ENCODE results near the gene WNT1.
A peak's percentile ranks its signal among the peaks of the same experiment; 100 is the strongest.

DNA sequence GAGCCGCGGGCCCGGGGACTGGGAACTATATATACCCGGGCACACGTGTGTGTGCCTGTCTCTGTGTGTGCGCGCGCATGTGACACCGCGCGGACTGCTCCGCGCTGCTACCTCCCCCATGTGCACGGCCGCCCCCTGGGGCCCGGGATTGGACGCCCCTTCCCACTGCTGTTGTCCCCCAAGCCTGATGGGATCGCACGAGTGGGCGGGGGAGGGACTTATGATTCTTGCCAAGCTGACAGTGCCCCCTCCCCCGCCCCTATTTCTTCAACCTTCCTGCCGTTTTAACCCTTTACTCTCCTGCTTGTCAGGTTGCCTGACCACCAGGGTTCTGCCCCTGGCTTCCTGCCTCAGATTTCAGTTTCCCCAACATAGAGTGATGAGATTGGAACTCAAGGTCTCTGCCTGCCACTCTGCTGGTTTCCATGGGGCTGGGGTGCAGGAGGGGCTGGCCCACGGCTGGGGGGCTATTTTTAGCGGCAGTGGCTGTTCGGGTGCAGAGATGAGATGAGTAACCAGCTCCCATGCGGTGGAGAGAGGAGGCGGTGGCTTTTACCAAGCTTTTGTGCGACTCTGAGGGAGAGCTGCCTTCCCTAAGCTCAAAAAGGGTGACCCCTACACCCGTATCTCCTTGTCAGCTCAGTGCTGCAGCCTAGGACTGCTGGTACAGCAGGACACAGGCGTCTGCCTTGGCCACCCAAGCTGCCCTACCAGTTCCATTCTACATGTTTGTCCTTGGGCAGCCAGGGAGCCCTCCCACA lies 21.4 kb downstream of the WNT1 start, which contains the start of gene DDN:
- TF ChIP-seq, protein P1, sequence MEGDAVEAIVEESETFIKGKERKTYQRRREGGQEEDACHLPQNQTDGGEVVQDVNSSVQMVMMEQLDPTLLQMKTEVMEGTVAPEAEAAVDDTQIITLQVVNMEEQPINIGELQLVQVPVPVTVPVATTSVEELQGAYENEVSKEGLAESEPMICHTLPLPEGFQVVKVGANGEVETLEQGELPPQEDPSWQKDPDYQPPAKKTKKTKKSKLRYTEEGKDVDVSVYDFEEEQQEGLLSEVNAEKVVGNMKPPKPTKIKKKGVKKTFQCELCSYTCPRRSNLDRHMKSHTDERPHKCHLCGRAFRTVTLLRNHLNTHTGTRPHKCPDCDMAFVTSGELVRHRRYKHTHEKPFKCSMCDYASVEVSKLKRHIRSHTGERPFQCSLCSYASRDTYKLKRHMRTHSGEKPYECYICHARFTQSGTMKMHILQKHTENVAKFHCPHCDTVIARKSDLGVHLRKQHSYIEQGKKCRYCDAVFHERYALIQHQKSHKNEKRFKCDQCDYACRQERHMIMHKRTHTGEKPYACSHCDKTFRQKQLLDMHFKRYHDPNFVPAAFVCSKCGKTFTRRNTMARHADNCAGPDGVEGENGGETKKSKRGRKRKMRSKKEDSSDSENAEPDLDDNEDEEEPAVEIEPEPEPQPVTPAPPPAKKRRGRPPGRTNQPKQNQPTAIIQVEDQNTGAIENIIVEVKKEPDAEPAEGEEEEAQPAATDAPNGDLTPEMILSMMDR (IDR thresholded peaks at IDR 0.05; ENCODE audit: low read length): peak; percentile 32; the same call in 1 of the 2 replicates
- TF ChIP-seq EZH2 (IDR thresholded peaks at IDR 0.05; ENCODE audit: borderline replicate concordance, low read length): no peak
